GM15510 (cell line): ENCODE results near the gene SDK1.

Source experiments
- POLR2A ChIP-seq: IDR thresholded peaks from 3 replicates; pipeline ENCODE4 v1.6.1; 2011; ENCODE audit warnings: borderline replicate concordance; ENCODE audit not compliant: insufficient read length; ENCODE audit errors: extremely low read depth

The SDK1 gene, protein sequence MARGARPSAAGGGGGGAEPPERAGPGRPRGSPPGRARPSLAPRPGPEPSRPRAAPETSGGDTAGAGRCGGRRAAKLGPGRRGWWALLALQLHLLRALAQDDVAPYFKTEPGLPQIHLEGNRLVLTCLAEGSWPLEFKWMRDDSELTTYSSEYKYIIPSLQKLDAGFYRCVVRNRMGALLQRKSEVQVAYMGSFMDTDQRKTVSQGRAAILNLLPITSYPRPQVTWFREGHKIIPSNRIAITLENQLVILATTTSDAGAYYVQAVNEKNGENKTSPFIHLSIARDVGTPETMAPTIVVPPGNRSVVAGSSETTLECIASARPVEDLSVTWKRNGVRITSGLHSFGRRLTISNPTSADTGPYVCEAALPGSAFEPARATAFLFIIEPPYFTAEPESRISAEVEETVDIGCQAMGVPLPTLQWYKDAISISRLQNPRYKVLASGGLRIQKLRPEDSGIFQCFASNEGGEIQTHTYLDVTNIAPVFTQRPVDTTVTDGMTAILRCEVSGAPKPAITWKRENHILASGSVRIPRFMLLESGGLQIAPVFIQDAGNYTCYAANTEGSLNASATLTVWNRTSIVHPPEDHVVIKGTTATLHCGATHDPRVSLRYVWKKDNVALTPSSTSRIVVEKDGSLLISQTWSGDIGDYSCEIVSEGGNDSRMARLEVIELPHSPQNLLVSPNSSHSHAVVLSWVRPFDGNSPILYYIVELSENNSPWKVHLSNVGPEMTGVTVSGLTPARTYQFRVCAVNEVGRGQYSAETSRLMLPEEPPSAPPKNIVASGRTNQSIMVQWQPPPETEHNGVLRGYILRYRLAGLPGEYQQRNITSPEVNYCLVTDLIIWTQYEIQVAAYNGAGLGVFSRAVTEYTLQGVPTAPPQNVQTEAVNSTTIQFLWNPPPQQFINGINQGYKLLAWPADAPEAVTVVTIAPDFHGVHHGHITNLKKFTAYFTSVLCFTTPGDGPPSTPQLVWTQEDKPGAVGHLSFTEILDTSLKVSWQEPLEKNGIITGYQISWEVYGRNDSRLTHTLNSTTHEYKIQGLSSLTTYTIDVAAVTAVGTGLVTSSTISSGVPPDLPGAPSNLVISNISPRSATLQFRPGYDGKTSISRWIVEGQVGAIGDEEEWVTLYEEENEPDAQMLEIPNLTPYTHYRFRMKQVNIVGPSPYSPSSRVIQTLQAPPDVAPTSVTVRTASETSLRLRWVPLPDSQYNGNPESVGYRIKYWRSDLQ (N-terminal part only)

DNA sequence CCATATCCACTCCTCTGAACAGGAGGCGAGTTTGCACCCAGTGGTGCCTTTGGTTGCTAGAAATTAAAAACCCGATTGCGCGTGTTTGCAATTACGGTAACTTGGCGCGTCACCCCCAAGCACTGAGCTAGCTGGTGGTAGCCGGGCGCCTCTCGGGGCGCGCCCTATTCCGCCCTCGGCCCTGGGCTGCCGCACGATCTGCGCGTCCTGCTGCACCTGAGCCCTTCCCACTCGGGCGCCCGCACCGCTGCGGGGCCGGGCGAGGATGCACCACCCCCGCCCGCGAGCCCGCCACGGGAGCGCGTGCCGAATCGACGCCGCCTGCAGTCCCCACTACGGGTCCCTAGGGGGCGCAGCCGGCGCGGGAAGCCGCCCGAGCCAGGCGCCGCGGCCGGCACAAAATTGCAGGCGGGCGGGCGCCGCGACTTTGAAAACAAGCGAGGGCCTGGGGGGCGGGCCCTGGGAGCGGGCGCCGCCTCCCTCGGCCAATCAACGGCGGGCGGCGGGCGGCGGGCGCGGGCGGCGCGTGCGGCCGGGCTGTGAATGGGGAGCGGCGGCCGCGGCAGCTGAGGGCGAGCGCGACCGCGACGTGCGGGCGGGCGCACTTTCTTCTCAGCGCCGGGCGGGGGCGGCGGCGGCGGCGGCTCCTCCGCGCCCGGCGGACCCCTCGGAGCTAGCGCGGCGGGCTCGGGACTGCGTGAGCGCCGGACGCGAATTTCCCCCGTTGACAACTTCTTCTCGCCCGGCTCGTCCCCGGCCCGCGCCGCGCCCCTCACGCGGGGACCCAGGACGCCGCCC is at the start of gene SDK1:
Gene SDK1, plus strand, starts transcription at position 602 of the 798 bp plus-strand sequence. CDS start 335 bp downstream, outside the sequence.
- no peak for TF ChIP-seq POLR2A

DNA sequence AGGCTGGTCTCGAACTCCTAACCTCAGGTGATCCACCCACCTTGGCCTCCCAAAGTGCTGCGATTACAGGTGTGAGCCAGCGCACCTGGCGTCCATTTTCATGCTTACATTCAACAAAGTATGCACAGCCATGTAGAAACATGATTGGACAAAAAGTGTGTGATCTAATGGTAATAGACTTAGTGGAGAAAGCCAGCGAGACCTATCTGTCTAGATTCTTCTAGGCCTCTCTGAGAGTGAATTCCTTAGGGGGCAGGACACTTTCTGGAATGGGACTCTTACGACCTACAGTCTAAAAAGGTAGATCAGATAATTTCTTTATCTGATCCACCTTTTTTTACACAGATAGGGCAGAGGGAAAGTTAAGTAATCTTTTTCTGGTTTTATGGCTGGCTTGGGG is 46.3 kb upstream of the SDK1 start:
- no peak for TF ChIP-seq POLR2A

DNA sequence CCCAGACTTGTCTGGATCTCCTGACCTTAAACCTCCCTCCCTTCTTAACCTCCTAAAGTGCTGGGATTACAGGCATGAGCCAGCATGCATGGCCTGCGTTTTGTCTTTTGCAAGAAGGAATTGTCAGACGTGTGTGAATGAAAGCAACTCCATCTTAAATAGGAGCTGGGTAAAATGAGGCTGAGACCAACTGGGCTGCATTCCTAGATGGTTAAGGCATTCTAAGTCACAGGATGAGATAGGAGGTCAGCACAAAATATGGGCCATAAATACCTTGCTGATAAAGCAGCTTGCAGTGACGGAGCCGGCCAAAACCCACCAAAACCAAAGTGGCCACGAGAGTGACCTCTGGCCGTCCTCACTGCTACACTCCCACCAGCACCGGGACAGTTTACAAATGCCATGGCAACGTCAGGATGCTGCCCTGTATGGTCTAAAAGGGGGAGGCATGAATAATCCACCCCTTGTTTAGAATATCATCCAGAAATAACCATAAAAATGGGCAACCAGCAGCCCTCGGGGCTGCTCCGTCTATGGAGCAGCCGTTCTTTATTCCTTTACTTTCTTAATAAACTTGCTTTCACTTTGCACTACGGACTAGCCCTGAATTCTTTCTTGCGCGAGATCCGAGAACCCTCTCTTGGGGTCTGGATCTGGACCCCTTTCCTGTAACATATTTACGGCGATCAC is 41.2 kb upstream of the SDK1 start:
- TF ChIP-seq POLR2A, result no peak

DNA sequence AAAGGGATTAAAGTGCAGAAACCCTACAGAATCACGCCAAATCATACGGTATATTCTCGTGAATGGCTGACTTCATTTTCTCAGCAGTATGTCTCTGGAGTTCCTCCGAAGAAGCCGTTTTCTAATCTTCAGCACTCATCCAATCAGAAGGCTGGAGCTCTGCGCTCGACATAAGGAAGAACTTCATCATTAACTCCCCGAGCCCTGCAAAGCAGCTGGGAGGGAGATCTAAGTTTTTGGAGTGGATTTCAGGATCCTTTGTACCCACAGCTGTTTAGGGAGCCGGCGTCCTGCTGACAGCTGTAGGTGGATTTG is 40.7 kb upstream of the SDK1 start:
- TF ChIP-seq POLR2A, result no peak

DNA sequence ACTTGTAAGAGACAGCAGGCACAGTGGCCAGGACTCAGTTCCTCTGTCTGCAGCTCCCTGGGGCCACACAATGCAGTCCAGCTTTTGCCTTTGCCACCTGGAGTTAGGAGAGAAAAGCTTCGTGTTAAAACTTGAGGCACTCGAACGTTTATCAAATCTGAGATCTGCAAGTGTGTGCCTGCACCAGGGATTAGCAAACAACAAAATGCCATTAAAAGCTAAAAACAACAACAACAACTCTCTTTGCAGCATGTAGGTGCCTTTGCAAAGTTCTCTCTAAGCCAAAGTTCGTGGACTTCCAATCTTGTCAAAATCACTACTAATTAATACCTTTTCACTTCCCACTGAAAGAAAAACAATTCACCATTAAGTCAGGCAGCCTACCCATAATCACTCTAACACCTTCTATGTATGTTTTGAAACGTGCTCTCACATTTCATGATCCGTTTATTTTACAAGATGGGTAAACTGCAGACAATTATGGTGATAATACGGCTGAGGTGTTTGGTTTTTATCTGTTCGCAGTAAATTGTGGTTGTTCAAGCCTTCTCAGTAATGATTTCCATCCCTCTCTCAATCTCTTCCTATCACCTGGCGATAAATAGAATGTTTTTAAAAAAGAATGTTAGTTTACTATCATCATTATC is 36.2 kb upstream of the SDK1 start:
- TF ChIP-seq POLR2A, result no peak

DNA sequence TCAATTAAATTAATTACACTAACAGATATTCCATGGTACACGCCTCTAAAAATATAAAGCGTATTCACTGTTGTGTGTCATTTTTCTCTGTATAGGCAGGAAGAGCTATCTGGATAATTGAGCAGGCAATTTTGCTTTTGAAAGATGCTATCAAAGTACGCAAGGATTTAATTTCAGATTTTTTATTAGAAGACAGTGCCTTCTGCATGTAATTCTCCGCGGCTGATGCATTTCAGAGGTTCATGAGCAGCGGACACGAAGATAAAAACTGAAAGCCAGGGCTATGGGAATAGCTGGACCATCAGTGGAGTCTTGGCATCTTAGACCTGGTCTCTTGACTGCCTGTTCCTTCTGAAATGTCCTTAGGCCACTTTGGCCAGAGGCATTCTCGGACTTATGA is 35.7 kb upstream of the SDK1 start:
- no peak for TF ChIP-seq POLR2A

DNA sequence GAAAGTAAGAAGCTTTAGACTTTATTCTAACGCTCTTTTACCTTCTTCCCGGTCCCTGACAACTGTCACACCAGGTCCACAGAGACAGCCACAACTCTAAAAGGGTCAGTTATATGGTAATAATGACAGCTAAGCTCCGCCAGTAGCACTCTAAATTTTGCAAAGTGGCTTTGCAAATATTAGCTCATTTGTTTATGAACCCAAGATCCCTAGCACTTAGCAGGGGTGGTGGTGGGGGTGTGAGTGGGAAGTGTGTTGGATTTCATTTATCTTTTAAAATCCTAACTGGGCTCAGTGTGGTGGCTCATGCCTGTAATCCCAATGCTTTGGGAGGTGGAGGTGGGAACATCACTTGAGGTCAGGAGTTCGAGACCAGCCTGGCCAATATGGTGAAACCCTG is 34.8 kb upstream of the SDK1 start:
- no peak for TF ChIP-seq POLR2A

DNA sequence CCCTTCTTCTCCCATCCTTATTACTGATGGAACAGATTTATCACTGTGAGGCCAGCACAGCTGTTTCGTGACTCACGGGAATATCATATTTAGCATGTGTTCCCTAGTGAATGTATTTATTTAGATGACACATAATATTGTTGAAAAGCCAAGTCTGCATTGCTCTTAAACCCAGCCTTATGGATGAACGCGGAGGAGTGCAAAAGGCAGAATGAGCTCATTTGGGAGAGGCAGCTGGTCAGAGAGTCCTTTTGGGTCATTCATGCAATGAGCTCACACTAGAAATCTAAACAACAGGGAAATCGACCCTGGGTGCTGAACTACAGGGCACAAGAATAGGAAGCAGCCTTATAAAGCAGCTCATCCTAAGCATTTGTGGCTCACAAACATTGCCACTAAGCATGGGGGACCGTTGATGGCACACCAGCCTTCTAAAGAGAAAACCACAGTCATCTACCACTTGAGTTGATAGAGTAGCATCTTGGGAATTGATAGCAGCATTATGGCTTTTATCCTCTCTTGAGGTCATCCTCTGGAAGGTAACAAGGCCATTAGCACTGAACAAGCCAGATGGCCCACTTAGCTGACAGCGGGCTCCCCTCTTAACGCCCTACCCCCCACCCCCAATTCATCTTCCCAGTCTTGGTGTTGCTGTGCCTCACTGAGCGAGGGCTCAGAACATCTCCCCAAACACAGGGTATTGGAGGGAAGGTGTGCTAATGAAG is 32.9 kb upstream of the SDK1 start:
- TF ChIP-seq POLR2A, result no peak

DNA sequence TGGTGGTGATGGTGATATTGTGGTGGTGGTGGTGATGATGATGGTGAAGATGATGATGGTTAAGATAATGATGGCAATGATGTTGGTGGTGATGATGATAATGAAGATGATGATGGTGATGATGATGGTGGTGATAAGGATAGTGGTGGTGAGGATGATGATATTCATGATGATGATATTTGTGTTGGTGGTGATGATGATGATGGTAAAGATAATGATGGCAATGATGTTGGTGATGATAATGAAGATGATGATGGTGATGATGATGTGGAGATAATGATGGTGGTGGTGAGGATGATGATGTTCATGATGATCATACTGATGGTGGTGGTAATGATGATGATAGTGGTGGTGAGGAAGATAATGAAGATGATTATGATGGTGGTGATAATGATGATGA is 30.7 kb upstream of the SDK1 start:
- TF ChIP-seq POLR2A, result no peak

DNA sequence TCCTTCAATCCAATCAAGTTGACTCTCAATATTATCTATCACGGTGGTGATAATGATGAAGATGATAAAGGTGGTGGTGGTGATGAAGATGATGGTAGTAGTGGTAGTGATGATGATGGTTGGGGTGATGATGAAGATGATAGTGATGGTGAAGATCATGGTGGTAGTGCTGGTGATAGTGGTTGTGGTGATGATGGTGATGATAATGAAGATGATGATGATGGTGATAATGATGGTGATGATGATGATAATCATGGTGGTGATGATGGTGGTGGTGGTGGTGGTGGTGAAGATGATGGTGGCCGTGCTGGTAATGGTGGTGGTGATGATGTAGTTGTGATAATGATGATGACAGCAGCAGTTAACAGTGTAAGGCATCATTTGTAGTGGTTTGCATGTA is 29.8 kb upstream of the SDK1 start:
- TF ChIP-seq POLR2A, result no peak

DNA sequence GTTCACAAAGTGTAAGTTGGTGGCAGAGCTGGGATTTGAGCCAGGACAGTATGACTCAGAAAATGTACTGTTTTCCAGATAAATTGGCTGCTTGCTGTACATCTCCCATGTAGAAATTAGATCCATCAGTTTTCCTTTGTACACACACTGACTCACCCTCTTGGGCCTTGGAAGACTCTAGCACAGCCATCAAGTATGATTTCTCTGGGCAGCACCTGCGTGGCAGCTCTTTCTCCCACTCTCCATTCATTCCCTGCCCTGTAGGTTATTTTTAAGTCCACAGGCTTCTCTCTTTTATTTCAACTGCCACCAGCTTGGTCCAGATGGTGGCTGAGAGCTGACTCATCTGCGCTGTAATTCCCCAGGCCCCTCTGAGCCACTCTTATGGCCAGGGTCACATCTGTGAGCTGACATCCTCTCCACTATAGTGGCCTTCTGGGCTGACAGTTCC is 28.3 kb upstream of the SDK1 start:
- no peak for TF ChIP-seq POLR2A

DNA sequence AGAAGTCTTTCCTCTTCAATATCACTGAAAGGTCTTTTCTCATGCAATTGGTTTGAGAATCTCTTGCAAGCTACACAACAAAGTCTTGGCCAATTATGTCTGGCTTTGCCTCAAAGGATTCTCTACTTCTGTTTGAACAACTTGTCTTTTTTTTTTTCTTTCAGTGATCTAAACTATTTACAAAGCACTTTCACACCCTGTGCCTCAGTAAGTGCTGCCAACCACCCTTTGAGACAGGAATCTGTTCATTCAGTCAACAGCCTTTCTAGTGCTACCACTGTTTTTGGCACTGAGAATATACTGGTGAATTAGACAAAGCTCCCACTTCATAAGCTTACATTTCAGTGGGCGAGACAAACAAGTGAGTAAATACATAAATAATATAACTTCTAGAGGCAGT is 26.9 kb upstream of the SDK1 start:
- TF ChIP-seq POLR2A, result no peak
